OCI-M1 (cell line): ENCODE results near the gene DENND6A.
"Not testable (repeated sequence)": the region's sequence is repeated elsewhere in the genome, so short reads cannot be mapped to it uniquely, and the experiment has no call there.

Experiments
- DNase-seq: peaks from one replicate; lab custom pipeline; 2025; lab: John Stamatoyannopoulos, UW

Gene DENND6A

GRCh38 chr3:57627976-57628375 is 64.9 kb downstream of the DENND6A start:
- no peak for DNase-seq

- no peak for DNase-seq
These were observed 68.1 kb downstream of the DENND6A start for GRCh38 chr3:57624801-57625200.

GRCh38 chr3:57622362-57622761 is 70.5 kb downstream of the DENND6A start:
- no peak for DNase-seq

- no peak for DNase-seq
These were observed 75.1 kb downstream of the DENND6A start for GRCh38 chr3:57617739-57618138.

GRCh38 chr3:57616233-57616632 is 76.6 kb downstream of the DENND6A start:
- DNase-seq = no peak

- DNase-seq = not testable (repeated sequence)
These were observed 81.0 kb downstream of the DENND6A start for GRCh38 chr3:57611870-57612269.

GRCh38 chr3:57605683-57606082 is 87.2 kb downstream of the DENND6A start:
- DNase-seq = no peak

- no peak for DNase-seq
These were observed 87.9 kb downstream of the DENND6A start for GRCh38 chr3:57604971-57605370.

- DNase-seq = no peak
These were observed 92.7 kb downstream of the DENND6A start for GRCh38 chr3:57600195-57600594.

- peak; percentile 88 for DNase-seq
These were observed 94.0 kb downstream of the DENND6A start for GRCh38 chr3:57598765-57599360.

- DNase-seq = peak; percentile 99
These were observed 95.6 kb downstream of the DENND6A start, which contains the start of gene ARF4 for GRCh38 chr3:57597127-57597923. ARF4 (minus strand) TSS chr3:57597344; CDS start chr3:57597140, 204 bp downstream.

GRCh38 chr3:57596495-57597126 is 96.3 kb downstream of the DENND6A start:
- peak; percentile 81 for DNase-seq

- no peak for DNase-seq
These were observed 98.3 kb downstream of the DENND6A start for GRCh38 chr3:57594576-57594975.

- DNase-seq = no peak
These were observed 98.7 kb downstream of the DENND6A start for GRCh38 chr3:57594144-57594543.

- no peak for DNase-seq
These were observed 100.6 kb downstream of the DENND6A start for GRCh38 chr3:57592306-57592705.

GRCh38 chr3:57587905-57588304 is 105.0 kb downstream of the DENND6A start:
- peak; percentile 71 for DNase-seq

- DNase-seq = no peak
These were observed 106.1 kb downstream of the DENND6A start for GRCh38 chr3:57586778-57587177.

GRCh38 chr3:57583544-57583943 is 109.3 kb downstream of the DENND6A start:
- DNase-seq = peak; percentile 36

- DNase-seq = peak; percentile 24
These were observed 110.3 kb downstream of the DENND6A start for GRCh38 chr3:57582474-57583168.

- DNase-seq = no peak
These were observed 115.1 kb downstream of the DENND6A start for GRCh38 chr3:57577801-57578200.

- no peak for DNase-seq
These were observed 116.8 kb downstream of the DENND6A start for GRCh38 chr3:57575966-57576626.
